GM19239 (cell line): Measurements from ENCODE around the gene NTRK3.
A peak's percentile ranks its signal among the peaks of the same experiment; 100 is the strongest.

Source experiments
- DNase-seq: peaks from one replicate; pipeline ENCODE4 v3.0.0; 2011; ENCODE audit warnings: low spot score; ENCODE audit not compliant: insufficient read length
- FAIRE-seq: peaks from 2 replicates; lab custom pipeline; 2011; peaks lifted over from hg19 to GRCh38; lab: Jason Lieb, UNC

Gene NTRK3

DNA sequence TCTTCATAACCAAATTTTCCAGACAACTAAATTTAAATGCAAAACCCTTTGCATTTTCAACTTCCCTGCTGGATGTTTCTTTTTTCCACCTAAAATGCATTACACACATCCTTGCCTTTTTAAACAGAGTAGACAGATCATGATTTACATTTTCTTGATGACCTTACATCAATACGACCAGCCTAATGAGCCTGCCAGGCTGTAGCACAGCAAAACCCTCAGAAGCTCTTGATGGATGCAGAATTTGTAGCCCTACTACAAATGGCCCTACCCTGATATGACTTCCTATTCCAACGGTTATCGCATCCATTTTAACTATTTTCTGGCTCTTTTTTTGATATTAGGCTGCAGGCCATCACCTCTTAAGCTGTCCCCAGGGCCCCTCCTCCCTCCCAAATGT is 66.3 kb downstream of the NTRK3 start:
- DNase-seq (no peak), FAIRE-seq (no peak)

DNA sequence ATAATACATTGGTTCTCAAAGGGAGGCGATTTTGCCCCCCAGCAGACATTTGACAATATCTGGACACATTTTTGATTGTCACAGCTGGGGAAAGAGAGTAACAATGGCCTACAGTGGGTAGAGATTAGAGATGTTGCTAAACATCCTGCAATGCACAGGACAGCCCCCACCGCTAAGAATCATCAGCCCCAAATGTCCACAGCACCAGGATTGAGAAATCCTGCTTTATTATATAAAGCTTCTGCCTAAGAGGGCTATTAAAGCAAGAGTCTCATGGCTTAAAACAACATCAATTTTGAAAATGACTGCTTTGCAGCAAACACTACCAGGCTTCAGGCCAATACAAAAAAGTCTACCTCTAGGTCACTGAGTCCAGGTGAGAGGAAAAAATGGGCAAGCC is 68.2 kb downstream of the NTRK3 start:
- FAIRE-seq (no peak), DNase-seq (no peak)

DNA sequence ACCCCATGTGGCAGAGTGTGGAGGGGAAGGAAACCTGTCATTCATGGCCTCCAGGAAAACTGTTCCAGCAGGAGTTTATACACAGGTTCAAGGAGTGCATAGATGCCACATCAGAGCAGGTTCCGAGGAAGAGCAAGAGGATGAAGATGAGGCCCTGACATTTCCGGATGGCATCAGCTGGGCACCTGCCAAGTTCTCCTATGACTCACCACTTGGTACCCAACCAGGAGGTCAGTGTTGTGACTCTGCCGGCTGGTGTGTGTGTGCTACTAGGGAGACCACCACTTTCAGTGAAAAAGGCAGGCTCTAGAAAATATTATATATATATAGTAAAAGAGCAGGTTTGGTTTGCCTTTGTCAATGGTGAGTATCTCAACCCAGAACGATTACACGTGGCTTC is 69.3 kb downstream of the NTRK3 start:
- no peak for DNase-seq
- no peak for FAIRE-seq

DNA sequence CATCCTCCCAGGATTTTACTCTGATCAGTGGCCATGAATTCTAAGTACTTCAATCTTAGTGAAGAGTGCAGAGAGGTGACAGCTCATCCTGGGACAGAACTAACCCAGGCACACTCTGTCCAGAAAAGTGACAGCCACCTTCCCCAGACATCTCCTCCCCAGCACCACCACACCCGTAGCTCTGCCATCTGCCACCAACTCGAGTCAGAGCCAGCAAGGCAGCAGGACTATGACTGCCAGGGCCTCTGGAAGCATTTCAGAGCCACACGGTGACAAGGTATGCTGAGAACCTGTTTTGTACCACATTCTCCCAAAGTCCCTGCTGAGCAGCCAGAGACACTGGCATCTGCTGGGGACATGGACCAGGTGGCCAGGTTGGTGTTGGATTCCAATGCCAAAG is 71.0 kb downstream of the NTRK3 start:
- DNase-seq, result no peak
- no peak for FAIRE-seq

DNA sequence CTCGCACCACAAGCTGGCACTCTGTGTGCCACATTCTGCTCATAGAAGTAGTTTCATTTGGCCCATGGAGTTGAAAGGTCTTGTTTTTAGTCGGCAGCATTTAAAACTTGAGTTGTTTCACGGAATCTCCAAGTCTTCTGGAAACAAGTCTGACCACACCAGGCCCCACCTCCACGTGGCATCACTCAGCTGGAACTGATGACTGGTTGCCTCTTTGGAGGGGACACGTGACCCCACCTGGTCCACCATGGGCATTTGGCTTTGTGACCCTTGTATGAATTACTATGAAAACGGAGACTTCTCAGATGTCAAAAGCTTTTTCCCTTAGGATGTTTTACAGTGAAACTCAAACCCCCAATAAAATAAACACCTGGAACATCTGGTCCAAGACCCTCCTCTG is 74.9 kb downstream of the NTRK3 start:
- DNase-seq (no peak), FAIRE-seq (no peak)

DNA sequence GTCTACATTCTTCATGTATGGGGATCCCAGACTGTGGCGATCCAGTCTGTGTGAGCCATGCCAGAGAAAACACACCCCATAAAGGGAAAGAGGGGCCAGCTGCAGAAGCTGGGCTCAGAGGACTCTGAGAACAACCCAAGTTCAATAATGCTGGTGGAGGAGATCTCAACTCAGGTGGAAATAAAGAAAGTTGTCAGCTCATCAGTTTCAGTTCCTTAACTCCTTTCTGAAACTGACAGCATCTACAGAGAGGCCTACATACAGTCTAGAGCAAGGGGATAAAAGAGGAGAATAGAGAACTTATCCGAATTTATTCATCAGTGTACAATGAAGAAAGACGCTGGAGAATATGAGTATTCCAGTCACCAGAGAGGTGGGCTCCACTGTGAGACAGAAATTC is 77.0 kb downstream of the NTRK3 start:
- FAIRE-seq (peak; percentile 75), DNase-seq (peak; percentile 33)

DNA sequence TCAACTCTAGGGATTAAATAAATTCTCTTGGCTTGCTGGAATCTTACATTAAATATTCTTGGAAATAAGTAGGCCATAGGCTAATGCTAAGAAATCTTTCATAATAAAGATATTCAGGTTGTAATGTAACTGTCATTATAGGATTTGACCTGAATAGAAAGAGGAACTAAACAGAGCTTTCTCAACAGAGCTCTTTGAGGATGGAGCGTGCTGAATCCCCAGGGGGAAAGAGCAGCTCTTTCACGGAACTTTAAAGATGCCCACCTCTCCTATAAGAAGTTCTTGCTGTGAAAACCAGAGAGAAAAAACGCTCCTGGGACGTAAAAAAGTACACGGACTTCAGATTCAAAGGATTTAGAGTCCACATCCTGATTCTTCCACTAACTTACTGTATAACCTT is 77.9 kb downstream of the NTRK3 start:
- DNase-seq (no peak), FAIRE-seq (no peak)

DNA sequence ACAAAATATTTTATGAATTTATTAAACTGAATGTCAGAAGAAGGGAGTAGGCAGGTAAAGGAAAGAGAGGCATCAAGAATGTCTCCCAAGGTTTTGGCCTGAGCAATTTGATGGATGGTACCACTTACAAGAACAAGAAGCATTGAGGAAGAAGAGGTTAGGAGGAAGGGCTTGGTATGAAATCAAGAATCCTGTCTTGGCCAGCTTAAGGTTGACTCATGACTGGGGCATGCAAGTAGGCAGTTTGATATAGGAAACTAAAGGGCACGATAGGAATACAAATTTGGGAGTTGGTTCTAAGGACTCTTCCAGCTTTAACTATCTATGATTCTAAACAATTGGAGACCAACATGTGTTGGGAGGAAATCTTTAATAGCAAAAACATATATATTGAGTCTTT is 79.1 kb downstream of the NTRK3 start:
- FAIRE-seq, result no peak
- DNase-seq, result no peak

DNA sequence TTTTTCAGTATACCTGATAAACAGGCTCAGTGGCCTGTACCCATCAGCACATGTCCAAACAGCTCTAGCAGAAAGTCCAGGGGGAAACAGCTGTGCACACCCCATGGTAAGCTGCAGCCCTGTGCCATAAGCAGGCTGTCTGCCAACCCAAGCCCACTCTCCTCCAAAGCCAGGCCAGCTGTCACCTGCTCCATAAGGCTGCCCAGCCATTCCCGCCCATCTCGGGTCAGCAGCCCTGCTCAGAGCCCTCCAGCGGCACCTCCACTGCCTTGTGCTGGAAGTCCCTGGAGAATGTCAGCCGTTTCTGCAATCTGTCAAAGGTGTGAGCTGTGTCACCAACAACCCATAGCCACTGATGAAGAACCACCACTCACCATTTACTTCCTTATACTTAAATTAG is 82.0 kb downstream of the NTRK3 start:
- FAIRE-seq, result no peak
- no peak for DNase-seq

DNA sequence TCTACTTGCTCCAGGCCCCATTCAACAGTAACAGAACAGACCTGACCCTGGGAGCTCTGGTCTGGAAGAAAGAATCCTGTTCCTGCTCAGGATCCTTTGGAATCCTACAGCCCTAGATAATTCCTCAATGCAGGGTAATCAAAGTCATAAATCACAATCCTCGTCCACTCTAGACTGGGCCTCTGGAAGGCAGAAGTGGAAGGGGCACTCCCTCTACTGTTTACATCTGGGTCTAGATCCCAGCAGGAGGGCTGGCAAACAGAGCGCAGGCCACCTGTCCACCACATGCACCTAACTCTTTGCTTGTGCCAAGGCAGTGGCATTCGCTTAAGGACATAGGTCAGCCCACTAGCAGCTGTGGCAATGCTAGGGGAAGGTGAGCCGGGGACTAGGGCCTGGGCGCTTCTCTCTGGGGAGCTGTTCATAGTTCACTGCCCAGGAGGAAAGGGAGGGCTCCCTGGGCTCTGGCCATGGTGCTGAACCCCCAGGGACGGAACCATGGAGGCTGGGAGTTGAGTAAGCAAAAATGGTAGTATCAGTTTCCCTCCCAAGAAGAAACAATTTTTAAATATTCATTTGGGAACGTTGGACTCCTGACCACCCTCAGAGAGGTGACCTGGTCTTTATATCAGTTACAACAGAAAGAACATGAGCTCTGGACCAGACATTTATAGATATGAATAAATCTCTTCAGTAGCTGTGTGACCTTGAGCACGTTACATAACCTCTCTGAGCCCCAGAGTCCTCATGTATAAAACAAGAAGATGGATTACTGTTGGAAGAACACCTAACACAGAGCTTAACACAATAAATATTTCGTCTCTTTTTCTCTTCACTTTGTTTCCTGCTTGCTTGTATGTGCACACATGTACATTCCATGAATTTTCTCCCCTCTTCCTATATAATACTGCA is 90.2 kb downstream of the NTRK3 start:
- FAIRE-seq, result no peak
- DNase-seq, result no peak

DNA sequence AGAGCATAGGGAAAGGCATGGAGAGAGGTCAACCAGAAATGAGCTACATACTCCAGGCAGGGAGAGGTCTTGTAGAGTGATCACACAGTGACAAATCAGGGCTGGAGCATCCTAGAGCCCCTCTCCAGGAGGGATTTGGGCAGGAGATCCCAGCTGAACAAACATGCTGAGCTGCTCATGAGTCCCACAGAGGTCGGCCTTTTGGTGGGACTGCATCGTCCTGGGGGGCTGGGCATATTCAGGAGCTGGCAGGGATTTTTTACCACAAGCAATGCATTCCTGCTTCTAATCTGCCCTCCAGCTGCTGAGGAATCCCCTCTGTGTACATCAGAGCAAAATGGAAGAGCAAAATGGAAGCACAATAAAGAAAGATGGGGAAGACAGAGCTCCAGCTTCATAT is 94.9 kb downstream of the NTRK3 start:
- DNase-seq, result no peak
- FAIRE-seq, result no peak

DNA sequence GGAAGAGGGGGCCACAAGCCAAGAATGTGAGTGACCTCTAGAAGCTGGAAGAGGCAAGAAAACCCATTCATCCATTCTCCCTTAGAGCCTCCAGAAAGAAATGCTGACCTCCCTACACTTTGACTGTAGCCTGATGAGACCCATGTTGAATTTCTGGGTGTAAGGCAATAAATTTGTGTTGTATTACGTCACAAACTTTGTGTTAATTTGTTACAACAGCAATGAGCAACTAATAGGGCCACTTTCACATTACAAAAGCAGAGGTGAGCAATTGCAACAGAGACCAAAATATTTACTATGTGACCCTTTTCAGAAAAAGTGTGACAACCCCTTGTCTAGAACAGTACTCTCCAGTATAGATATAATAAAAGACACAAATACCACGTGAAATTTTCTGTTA is 101.2 kb downstream of the NTRK3 start:
- DNase-seq (no peak), FAIRE-seq (no peak)

DNA sequence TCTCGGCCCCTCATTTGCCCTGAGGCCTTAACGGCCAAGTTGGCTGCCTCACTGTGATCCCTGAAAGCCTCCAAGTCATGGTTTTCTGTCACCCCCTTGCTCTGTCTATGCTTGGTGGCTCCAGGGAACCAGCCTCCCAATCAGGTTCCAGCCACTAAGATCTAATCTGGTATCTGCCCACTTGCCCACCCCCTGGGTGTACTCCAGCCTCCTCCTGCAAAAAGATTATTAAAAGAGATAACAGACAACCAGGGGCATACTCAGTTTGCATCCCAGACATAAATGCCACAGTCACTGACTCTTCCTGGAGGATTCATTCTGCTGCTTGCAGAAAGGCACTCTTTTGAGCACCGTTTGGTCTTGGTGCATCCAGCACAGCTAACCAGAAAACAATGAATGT is 103.9 kb downstream of the NTRK3 start:
- DNase-seq (no peak), FAIRE-seq (no peak)

DNA sequence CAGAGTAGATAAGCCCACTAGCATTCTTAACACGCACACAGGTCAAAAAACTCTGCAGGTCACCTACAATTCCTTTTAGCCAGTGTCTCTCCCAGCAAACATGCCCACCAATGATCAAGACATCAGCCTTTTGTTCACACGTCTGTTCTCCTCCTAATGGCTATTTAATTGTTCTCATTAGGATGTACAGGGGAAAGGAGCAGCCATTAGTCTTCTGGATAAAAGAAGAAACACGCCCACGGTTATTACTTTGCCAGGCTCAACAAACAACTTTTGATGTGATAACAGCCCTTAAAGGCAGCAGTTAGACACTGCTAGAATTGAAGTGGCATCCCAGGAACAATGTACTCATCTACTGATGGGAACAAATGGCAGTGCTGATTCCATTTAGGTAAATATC is 108.8 kb downstream of the NTRK3 start:
- FAIRE-seq (no peak), DNase-seq (no peak)

DNA sequence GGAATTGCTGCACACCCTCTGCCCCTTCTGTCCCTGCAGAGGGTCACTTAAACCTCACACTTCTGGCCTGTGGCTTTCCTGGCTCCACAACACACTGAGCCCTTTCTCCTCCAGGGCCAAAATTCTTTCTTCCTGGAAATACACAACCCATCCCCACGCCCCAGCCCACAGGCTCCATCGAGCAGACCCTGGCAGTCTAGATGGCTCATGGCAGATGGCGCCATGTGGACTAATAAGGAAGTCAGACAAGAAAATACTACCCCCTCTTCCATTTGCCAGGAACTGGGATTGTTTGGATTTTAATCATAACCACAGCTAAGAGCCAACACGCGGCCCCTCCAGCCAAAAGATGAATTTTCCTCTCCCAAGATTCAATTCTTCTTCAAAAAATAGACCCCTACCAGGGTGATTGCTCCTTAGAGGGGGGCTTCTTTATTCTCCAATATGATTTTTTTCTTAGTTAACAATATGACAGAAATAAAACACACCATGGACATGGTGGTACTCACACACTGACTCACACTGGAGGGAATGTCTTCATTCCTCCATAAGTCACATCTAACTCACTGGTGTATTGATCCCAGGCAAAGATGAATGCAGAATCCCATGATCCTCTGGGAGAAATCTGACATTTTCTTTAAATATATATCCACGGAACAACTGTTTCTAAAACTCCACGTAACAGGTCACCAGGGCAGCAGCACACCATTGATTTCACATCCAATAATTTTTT is 111.5 kb downstream of the NTRK3 start:
- DNase-seq, result no peak
- no peak for FAIRE-seq

DNA sequence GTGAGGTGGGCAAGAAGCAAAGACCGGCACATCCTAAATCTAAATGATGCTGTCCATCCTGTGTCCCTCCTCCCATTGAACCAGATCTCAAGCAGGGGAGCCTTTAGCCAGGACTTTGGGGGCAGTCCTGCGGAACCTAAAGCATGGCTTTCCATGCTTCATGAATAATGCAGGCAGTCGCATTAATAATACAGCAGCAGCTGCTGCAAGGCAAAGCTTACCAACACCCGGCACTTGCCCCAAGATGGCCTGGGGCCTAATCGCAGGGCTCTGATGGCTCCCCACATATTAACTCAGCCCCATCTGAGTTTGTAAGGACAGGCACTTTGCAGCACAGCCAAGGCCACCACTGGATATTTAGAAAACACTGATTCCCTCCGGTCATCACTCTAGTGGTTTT is 114.4 kb downstream of the NTRK3 start:
- FAIRE-seq, result no peak
- no peak for DNase-seq

DNA sequence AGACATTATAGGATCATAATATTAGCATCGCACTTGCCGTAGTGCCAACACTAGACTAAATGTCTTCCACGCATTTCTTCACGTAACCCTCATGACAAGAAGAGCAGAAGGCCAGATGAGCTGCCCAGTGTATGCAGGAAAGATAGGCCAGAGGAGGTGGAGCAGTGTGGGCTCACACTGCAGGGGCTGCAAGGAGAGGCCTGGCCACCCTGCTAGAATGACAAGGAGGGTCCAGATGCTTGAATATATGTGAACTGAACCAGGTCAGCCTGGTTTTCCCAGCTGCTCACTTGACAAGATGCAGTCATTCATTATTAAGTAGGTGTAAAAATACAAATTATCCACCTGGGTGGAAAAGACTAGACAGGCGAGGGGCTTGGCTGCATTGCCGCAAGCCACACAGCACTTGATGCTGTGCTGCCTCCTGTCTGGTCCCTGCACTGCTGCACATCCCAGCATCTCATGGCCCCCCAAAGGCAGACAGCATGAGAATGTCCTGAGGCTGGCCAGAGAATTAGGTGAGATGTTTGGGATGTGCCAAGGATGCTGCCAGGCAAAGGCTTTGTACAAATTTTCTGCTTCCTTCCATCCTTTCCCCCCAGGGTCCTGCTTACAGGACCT is 115.2 kb downstream of the NTRK3 start:
- FAIRE-seq (no peak), DNase-seq (no peak)

DNA sequence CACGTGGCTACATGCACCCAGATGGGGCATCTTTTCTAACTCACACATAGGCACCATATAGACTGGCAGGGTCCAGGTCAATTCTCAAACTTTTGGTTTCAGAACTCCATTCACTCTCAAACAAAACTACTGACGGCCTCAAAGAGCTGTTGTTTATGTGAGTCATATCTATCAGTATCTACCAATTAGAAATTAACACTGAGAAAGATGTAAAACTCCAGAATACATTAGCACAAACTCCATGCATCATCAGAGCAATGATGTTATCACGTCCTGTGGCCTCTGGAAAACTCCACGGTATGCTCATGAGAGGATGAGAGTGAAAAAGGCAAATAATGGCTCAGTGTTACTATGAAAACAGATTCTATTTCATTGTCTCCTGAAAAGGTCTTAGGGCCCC is 116.1 kb downstream of the NTRK3 start:
- no peak for FAIRE-seq

DNA sequence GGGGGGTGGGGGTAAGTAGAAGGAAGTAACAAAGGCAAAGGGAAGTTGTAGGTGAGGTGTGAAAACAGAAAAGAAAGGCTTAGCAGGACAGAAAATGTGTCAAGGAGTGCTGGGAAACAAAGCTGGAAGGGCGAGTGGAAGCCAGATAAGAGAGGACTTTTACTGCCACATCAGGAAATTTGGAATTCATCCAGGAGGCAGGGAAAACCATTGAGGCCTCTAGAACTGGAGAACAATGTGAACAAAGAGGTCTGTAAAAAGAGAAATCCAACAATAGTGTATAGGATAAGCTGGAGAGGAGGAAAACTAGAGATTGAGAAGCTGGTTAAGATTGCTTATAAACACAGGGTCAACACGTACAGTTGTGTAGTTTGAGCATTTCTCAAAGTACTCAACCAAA is 116.6 kb downstream of the NTRK3 start:
- FAIRE-seq (no peak), DNase-seq (no peak)

More for the DNA sequence above, 116.1 kb downstream of the NTRK3 start:
- no peak for DNase-seq

DNA sequence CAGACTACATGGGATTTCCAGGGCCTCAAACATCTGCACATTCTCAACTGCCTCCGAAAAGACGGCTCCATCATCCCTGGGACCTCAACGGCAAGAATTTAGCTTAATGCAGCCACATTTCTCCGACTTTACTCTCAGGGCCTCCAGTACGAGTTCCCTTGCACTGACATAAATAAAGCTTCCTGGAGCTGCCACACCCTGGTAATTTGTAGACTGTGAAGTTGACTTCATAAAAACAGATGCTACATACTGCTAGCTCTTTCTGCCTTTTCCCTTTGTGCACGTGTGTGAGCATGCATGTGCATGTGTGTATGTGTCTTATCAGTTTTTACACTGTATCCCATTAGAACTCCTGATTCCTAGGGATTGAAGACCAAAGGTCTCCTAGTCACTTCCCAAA is 122.7 kb downstream of the NTRK3 start:
- FAIRE-seq (no peak), DNase-seq (no peak)

DNA sequence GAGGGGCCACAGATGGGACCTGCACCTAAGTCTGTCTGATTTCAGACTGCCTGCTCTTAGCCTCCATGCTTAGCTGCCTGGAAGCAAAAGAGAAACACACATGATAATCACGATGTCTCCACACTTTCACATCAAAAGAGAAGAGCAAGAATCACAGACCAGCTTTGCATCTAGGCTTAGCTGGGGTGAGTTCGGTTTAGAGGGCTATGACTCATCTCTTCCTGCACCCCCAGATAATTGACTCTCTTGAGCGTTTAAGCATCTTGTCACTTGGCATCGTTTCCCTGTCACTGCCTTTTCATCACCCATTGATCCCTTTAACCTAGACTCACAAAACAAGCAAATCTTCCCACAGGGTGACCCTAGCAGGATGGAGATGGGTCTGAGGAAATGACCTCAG is 124.0 kb downstream of the NTRK3 start:
- DNase-seq (no peak), FAIRE-seq (no peak)
